T47D (cell line): Measurements from ENCODE around the gene CCL16.
"Not testable (repeated sequence)": the region's sequence is repeated elsewhere in the genome, so short reads cannot be mapped to it uniquely, and the experiment has no call there.

Experiments
- DNase-seq, 2 experiments: peaks; one replicate each; pipeline versions ENCODE4 v3.0.0 to v3.0.0-alpha.2; 2011 to 2012; ENCODE audit warnings: low read depth in 1 of 2, low spot score in 1 of 2
- JUND ChIP-seq: IDR thresholded peaks from 2 replicates; pipeline ENCODE4 v1.6.1; 2012; ENCODE audit warnings: low read depth
- in situ Hi-C: cut with HindIII; loops from 2 replicates; pipeline ENCODE4 v1.10.0; 2016; ENCODE audit warnings: low sequenced_read_pairs, low pct_unique_long_range_greater_than_20kb

The CCL16 gene

GRCh38 chr17:36001862-36002603 is 20.7 kb upstream of the CCL16 start:
- in situ Hi-C loops = no loop called here
- TF ChIP-seq JUND = no peak
- DNase-seq = no peak

DNA sequence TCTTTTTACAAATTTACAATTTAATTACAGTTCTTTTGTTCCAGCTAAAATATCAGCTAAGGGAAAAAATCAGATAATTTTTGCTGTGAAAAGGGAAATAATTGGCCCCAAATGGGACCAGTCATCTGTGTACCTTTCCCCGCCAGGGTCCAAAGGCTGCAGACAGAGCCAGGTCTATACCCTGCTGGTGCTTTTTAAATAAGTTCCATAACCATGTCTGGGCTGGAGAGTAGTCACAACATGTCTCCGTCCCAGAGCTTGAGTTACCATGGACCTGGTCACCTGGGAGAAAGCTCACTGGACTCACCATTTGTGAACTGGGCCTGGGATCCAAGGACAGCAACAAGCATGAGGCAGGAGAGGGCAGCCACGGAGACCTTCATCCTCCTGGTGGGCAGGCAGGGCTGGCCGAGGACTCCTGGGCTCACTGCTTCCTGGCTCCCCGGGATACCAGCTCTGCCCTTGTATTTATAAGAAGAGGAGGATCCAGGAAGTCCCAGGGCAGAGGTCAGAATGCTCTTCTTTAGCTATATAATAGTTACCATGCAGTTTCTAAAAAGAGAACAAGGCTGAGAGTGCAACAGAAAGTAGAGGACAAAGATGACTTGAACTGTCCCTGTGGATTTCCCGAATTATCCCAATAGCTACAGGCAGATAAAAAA is 19.9 kb upstream of the CCL16 start, which contains the start of gene CCL15:
TSS of gene CCL15 (minus strand) at position 444 of the 662 bp plus-strand sequence. CDS start at position 383, 61 bp downstream.
- no peak for TF ChIP-seq JUND
- in situ Hi-C loops = no loop called here
- no peak for DNase-seq

GRCh38 chr17:36000732-36001109 is 19.4 kb upstream of the CCL16 start:
- peak in 1 of 2 experiments; percentile 27 for DNase-seq
- in situ Hi-C loops = no loop called here
- TF ChIP-seq JUND = no peak

GRCh38 chr17:35998756-35999155 is 17.5 kb upstream of the CCL16 start:
- in situ Hi-C loops = no loop called here
- no peak for DNase-seq
- TF ChIP-seq JUND = no peak

GRCh38 chr17:35998018-35998545 is 16.8 kb upstream of the CCL16 start:
- in situ Hi-C loops = no loop called here
- no peak for TF ChIP-seq JUND
- DNase-seq = no peak

- DNase-seq = not testable (repeated sequence)
These were observed 14.0 kb upstream of the CCL16 start for GRCh38 chr17:35995346-35995745.

DNA sequence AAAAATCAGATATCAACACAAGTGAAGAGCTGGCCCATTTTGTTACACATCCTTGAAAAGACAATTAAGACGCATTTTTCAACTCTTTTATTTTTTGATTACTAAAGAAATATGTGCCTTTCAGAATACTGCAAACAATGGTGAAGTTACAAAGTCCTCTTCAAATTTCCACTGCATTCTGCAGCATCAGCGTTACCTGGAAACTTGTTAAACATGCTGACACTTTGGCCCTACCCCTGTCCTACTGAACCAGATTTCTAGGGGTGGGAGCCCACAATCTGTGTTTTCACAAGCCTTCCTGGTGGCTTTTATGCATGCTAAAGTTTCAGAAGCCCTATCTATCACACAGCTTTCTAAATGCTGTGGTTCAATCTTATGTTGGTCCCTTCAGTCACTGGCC is 9.8 kb upstream of the CCL16 start:
- in situ Hi-C loops = no loop called here
- no peak for DNase-seq
- no peak for TF ChIP-seq JUND

More at GRCh38 chr17:35995346-35995745, 14.0 kb upstream of the CCL16 start:
- in situ Hi-C loops = not testable (repeated sequence)

- TF ChIP-seq JUND = no peak
- in situ Hi-C loops = no loop called here
- DNase-seq = no peak
These were observed 6.9 kb upstream of the CCL16 start for GRCh38 chr17:35988164-35988563.

DNA sequence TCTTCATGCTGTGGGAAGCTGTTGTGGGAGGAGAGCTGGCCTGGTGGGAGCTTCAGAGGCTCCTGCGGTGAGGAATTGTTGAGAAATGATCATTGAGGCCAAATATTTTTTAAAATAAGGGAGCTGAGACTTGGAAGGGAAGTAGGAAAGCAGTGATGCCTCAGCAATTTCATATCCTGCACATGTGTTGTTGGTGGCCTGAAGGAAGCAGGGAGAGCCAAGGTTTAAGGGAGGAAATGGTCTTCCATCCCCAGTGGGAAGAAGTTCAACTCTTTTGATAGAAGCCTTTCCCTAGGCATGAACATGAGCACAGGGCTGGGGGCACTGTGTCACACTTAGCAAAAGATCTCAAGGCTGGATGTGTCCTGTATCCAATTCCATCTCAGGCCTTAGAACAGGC is 5.3 kb upstream of the CCL16 start, which contains the start of gene CCL14:
TSS of gene CCL14 (minus strand) at position 87 of the 400 bp plus-strand sequence. CDS start at position 7, 80 bp downstream.
- in situ Hi-C loops = no loop called here
- no peak for DNase-seq
- TF ChIP-seq JUND = no peak

- TF ChIP-seq JUND = no peak
- in situ Hi-C loops = no loop called here
- no peak for DNase-seq
These were observed 2.8 kb upstream of the CCL16 start for GRCh38 chr17:35984140-35984539.

- TF ChIP-seq JUND = no peak
These were observed 1.3 kb upstream of the CCL16 start for GRCh38 chr17:35982409-35983191.

DNA sequence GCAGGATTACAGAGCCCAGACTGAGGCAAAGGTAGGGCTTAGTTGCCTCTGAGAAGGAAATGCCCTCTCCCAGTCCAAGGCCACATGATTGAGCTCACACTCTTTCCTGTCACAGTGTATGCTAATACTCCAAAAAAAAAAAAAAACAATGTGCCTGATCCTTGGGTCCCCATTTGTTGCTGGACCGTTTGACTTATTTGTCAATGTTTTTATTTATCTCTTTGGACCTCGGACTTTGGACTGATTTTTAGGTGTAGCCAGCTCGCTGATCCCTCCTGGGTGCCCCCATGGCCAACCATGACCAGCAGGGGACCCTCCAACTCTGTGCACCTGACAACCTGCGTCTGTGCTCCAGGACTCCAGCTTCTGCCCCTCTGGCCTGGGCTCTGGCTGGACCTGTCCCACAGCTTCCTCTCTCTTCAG is 622 bp upstream of the CCL16 start:
- in situ Hi-C loops = no loop called here
- no peak for DNase-seq
- TF ChIP-seq JUND = no peak

More at GRCh38 chr17:35982409-35983191, 1.3 kb upstream of the CCL16 start:
- no peak for DNase-seq
- in situ Hi-C loops = no loop called here
